Putamen (tissue), 1 donor: ENCODE measurements around the gene CEP126.
"Not testable (repeated sequence)": the region's sequence is repeated elsewhere in the genome, so short reads cannot be mapped to it uniquely, and the experiment has no call there.

Experiments used
- DNase-seq: peaks from one replicate; pipeline ENCODE4 v3.0.0-alpha.2; 2016; ENCODE audit warnings: low spot score

The CEP126 gene

GRCh38 chr11:101929294-101929915, 14.6 kb downstream of the CEP126 start:
- no peak for DNase-seq

GRCh38 chr11:101931692-101932091, 16.9 kb downstream of the CEP126 start:
- DNase-seq: no peak

- no peak for DNase-seq
Observed at GRCh38 chr11:101940901-101941520, 26.2 kb downstream of the CEP126 start.

- no peak for DNase-seq
Observed at GRCh38 chr11:101944923-101945322, 30.1 kb downstream of the CEP126 start.

GRCh38 chr11:101945448-101945847, 30.6 kb downstream of the CEP126 start:
- no peak for DNase-seq

GRCh38 chr11:101949680-101950220, 34.9 kb downstream of the CEP126 start:
- DNase-seq: no peak

GRCh38 chr11:101955278-101955677, 40.5 kb downstream of the CEP126 start:
- DNase-seq: no peak

GRCh38 chr11:101955701-101956100, 40.9 kb downstream of the CEP126 start:
- no peak for DNase-seq

GRCh38 chr11:101960231-101960630, 45.4 kb downstream of the CEP126 start:
- no peak for DNase-seq

GRCh38 chr11:101964200-101964599, 49.4 kb downstream of the CEP126 start:
- DNase-seq: not testable (repeated sequence)

GRCh38 chr11:101974255-101974654, 59.4 kb downstream of the CEP126 start:
- DNase-seq: no peak

- no peak for DNase-seq
Observed at GRCh38 chr11:101974771-101975170, 60.0 kb downstream of the CEP126 start.

GRCh38 chr11:101975734-101976133, 60.9 kb downstream of the CEP126 start:
- no peak for DNase-seq

- DNase-seq: no peak
Observed at GRCh38 chr11:101987370-101987769, 72.6 kb downstream of the CEP126 start.

- no peak for DNase-seq
Observed at GRCh38 chr11:101993172-101993571, 78.4 kb downstream of the CEP126 start.

- not testable (repeated sequence) for DNase-seq
Observed at GRCh38 chr11:101994052-101994469, 79.3 kb downstream of the CEP126 start.

- no peak for DNase-seq
Observed at GRCh38 chr11:101996111-101996510, 81.3 kb downstream of the CEP126 start.

- DNase-seq: no peak
Observed at GRCh38 chr11:102001657-102002338, 87.0 kb downstream of the CEP126 start.

- DNase-seq: no peak
Observed at GRCh38 chr11:102004220-102004619, 89.4 kb downstream of the CEP126 start.

GRCh38 chr11:102005306-102005705, 90.5 kb downstream of the CEP126 start:
- no peak for DNase-seq

- DNase-seq: no peak
Observed at GRCh38 chr11:102006835-102007566, 92.2 kb downstream of the CEP126 start.
